Myocyte (in vitro differentiated cells): ENCODE data around the gene CDC42SE2. TPM values are rescaled to one million over a fixed set of nuclear protein-coding genes. Genes with fewer than 3 reads are reported as not detected.
"Not testable (repeated sequence)": the region's sequence is repeated elsewhere in the genome, so short reads cannot be mapped to it uniquely, and the experiment has no call there.

Source experiments
- DNase-seq: peaks from one replicate; pipeline ENCODE4 v3.0.0-alpha.2; 2012; ENCODE audit warnings: low read depth
- total RNA-seq: library from RNA; depleted of rRNA; stranded (reverse); fragments of >200 nt; gene quantifications from 2 replicates; pipeline ENCODE4 v1.2.3, GENCODE V29; 2014

Gene CDC42SE2
- total RNA-seq, 1 donor from 2014 or later = 37.4 TPM

DNA sequence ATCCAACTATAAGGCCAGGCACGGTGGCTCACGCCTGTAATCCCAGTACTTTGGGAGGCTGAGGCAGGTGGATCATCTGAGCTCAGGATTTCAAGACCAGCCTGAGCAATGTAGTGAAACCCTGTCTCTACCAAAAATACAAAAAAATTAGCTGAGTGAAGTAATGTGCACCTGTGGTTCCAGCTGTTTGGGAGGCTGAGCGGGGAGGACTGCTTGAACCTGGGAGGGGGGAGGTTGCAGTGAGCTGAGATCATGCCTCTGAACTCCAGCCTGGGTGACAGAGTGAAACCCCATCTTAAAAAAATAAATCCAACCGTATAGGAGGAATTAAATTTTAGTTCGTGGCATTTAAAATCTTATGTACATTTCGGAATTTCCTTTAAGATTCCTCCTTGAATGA lies 123.4 kb downstream of the CDC42SE2 start:
- DNase-seq = no peak

DNA sequence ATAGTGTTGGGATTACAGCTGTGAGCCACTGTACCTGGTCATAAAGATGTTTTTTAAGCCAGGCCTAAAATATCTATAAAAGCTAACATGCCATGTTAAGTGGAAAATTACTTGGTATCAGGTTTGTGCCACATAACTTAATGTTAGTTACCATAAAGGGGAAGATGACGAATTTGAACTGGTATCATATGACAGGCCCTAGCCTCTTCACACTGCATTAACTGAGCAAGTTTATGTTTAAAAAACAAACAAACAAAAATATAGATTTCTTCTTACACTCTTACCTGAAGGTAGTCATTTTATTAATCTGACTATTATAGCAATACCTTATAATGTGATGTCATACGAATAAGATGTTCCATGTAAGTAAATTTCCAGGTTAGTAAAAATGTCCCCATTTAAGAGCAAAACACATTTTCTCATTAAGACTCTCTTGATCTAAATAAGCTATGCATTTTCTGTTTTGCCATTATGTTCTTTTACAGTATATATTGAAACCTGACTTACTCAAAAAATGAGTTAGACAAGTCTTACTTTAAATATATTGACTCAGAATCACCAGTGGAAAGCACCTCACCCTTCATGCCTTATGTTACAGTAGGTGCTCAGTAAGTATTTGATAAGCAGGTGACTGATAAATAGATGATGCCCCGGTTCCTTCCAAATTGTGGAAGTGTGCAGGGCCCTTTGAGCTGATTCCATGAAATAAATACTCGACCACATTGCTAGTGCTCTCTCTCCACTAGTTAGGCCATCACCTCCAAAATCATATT lies 125.4 kb downstream of the CDC42SE2 start:
- no peak for DNase-seq

DNA sequence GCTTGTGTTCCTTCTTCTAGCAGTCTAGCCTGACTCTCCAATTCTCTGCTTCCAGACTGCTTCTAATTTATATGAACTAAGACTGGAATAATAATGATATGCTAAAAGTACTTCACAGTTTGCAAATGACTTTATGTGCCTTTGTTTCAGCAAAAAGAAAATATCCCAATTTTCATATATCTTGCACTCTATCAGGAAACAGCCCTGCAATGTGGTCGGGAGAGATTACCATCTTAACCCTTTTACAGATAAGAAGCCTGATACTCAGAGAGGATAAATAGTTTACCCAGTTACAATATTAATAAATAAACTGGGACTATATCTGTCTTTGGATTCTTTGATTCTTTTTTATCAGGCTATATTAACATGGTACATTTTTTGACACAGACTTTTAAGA lies 126.0 kb downstream of the CDC42SE2 start:
- DNase-seq = no peak

DNA sequence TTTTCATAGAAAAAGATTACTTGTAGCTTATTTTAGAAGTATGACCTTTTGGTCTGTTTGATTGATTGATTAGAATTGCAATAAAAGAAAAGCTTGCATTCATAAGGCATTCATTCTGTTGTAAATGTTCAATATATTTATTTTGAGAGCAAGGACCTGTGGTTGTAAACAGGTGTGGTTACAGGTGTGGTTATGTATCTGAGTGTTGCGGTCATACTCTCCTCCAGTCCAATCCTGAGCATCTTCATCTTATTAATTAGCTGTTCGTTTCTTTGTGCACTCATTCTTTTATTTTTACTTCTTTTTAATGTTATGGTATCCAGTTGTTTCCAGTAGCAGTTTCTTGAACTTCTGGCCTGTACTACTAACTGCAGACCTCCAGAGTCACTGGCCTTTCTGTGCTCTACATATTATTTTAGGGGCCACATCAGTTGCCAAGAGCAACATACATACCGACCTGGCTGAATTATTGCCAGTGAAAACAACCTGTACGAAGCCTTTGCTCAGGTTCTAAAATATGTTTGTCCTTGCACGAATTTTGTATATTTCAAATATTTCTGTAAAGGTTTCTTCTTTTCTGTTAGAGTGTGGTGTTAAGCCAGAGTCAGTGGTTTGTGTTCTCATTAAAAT lies 128.7 kb downstream of the CDC42SE2 start:
- no peak for DNase-seq

DNA sequence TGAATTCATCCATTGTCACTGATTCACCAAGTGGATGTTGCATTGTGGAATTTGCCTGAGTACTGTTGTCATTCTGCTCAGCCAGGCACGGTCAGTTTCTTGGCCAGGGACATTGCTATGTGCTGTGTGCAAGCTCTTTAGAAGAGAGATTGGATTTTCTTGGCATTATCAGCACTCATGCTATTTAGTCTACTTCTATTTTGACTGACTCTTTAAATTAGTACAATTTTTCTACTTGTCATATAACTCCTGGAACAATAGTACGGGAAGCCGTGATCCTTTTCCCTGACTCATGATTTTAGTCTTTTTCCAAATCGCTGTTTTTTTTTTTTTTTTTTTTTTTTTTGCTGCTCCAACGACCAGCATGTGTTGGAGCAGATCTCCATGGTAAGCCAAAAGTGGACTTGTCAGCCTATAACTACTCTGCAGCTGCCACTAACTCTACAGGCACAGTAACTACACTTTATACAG lies 129.7 kb downstream of the CDC42SE2 start:
- peak; percentile 54 for DNase-seq

DNA sequence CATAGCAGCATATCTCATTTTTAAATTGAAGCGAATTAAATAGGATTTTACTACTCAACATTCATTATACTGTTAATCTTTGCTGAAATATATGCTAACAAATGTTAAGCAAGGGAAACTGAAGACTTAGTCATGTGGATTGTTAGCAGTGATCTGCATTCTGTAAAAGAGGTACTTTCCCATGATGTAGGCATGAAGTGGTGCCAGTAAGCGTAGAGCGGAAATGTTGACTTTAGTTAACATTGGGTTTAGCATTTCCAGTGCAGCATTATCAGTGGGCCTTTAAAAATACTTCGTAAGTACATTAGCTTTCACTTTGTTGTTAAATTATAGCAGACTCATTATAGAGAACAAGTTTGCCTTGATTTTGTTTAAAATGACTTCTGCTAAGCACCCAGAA lies 130.3 kb downstream of the CDC42SE2 start:
- DNase-seq = no peak

DNA sequence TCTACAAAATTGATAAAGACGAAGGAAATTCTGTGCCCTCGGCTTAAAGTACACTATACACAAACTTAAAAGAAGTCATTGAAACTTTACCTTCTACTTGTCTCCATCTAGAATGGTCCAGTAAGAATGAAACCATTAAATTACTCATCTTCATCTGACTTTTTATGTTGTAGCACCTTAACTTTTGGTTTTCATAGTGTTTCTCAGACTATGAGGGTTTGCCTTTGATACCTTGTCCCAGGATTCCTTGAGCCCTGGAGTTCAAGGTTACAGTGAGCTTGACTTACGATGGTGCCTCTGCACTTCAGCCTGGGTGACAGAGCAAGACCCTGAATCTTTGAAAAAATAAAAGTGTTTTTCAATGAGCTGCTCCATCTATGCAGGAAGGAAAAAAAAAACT lies 132.2 kb downstream of the CDC42SE2 start:
- no peak for DNase-seq

DNA sequence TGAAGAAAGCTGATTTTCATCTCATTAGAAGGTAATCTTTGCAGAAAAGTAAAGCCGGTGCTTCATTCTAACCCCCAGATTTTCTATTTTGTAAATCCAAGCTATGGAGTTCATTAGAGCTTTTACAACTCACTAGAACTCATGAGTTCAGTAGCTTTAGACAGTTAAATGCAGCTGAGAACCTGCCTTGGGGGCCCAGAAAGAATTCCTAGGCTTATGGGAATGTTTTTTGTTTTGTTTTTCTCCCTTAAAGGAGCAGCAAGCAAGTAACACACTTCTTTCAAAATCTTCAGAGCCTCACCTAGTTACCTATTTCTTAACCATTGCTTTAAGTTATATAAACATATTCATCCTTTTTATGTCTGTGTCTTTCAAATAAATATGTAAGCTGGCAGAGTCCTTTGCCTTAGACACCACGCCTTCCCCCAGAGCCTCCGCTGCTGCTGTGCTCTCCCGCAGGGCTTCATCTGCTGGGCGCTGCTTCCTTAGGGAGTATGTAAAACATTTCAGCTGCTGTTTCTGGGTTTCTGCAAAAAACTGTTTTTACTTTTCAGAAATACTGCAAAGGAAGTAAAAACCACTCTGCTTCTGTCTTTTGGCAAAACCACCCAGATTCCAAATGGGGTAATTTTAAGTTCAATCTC lies 132.9 kb downstream of the CDC42SE2 start:
- DNase-seq = no peak

DNA sequence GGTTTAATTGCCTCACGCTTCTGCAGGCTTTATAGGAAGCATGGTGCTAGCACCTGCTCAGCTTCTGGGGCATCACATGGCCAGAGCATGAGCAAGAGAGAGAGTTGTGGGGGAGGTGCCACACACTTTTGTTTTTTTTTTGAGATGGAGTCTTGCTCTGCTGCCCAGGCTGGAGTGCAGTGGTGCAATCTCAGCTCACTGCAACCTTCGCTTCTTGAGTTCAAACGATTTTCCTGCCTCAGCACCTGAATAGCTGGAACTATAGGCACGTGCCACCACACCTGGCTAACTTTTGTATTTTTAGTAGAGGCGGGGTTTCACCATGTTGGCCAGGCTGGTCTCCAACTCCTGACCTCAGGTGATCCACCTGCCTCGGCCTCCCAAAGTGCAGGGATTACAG lies 135.2 kb downstream of the CDC42SE2 start:
- DNase-seq = not testable (repeated sequence)

DNA sequence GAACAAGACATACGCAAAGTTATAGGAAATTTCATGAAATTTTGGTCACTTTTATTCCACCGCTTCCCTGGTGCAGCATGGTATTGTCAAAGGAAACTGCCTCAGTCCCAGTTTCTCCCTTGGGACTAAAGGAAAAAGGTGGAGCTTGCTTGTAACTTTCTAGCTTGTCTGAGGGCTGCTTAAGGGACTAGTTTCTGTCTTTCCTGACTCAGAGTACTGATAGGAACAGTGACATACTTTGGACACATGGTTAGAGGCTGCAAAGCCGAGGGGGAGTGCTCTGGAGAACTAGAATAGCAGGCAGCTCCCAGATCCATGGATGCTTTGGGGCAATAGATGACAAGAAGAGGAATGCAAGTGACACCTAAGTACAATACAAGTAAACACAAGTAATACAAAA lies 136.7 kb downstream of the CDC42SE2 start:
- DNase-seq = no peak

DNA sequence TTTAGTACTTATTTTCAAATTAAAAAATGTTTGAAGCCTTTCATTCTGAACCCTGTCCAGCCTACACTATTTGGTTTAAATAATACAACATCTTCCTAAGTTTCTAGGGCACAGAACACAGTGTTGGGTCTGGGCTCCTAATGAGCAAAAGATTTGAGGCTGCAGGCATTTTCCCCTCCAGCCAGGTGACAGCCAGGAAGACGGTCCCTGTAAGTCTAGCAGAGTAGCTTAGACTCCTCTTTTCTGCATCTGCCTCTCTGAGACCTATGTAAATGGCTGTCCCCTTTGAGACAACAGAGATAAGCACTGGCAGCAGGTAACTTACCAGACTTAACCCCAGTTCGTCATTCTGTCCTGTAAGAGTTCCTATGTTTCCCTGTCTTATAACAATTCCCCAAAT lies 141.8 kb downstream of the CDC42SE2 start:
- DNase-seq = no peak

DNA sequence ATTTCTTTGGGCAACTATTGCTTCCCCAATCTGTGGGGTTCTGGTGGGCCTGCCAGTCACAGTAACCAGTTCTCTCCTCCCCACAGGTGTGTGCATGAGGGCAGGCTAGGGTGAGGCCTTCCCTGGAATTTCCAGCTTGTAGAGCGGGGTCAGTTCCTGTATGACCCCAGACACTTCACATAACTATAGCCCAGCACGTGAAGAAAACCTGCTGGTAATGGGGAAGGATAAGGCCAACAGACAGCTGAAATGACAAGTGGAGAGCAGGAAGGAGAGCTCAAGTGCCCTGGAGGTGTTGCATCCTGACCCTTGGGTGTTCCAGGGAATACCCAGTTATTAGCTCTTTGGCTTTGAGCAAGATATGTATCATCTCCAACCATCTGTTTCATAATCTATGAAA lies 142.2 kb downstream of the CDC42SE2 start:
- no peak for DNase-seq

DNA sequence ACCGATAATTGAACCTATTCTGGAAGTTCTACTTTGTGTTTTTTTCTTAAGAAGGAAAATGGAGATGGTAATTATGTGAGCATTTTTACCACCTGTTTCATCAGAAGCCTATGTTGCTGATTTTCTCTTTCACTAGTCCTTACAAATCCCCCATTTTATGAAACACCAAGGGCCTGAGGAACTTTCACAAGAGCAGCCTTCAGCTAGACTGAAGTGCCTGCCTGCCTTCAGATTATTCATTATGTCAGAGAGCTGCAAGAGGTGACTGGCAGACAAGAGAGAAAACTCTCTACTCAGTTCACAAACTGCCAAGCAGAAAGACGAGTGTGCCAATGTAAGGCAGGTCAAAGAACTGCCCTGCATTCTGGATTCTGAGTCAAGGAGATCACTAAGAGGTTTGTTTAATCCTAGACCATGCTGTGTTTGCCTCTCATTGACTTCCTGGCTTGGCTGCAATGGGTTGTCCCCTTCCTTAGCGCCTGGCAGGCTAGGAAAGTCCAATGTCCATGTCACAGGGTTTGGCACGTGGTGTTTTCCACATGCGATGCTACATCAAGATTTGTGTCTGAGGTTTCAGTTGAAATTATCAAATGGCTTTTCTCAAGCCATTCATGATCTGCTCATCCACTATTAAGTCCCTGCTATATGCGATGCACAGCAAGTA lies 143.3 kb downstream of the CDC42SE2 start:
- no peak for DNase-seq

DNA sequence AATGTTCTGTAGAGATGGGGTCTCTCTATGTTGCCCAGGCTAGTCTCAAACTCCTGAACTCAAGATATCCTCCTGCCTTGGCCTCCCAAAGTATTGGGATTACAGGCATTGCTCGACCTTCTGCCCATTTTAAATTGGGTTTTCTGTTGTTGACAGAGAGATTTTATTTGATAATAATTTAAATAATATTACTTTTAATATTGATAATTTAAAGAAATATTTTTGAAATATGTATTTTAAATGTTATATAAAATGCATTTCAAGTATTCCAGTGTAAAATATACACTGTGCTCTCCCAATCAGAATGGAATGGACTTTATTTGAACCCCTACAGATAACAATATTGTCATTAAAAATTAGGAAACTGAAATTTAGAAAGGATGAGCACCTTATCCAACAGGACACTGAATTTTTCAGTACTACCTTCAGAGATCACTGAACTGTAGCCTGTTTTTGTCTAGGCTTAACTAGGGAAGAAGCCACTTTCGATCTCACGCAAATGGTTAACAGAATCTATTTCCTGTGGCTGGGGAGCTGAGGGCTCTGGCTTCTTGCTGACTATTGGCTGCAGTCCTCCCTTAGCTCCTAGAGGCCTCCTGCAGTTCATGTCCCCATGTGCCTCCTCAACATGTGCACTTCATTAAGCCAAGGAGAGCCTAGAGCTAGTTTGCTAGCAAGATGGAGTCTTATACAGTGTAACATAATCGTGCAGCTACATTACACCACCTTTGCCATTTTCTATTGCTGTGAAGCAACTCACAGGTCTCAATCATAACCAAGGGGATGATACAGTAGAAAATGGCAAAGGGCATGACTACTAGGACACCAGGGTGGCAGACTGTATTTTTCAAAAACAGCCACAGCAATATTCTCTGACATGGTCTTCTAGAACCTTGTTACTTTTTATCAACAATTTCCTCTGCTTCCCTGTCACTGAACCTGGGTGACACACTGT lies 150.0 kb downstream of the CDC42SE2 start:
- no peak for DNase-seq

DNA sequence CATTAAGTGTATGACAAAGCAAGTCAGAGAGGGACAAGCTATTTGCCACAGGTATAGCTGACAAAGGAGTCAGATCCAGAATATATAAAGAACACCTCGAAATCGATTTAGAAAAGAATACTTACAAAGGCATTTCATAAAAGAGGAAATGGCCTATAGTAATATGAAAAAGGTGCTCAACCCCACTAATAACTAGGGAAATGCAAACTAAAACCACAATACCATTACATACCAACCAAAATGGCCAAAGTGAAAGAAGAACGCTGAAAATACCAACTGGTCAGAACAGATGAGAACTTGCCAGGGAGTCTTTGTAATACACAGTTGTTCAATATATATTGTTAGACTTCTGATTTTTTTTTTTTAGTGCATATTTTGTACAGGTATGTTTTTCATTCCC lies 152.9 kb downstream of the CDC42SE2 start:
- no peak for DNase-seq

DNA sequence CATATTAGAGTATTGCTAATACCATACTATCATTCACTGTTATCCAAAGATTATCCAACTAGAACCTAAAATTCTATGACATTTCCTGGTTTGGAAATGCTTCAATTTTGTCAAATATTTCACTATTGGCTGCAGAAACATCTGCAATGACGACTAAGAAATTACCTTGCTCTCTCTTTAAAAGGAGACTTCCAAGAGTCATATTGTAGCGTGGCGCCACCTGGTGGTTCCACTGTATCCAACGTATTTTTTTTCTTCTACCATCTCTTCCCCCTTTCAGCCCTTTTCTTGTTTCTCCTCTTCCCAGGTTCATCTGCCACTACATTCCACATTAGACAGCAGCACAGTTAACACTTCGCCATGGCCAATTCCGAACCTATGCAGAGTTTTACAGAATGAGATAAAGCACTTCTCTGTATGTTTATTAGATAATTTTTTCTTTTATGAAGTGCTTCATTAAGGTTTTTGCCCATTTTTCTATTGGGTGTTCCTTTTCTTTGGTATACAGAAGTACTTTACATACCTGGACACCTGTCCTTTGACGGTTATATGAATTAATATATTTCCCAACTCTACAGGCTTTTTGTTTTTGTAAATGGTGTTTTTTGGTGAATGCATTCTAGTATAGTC lies 153.5 kb downstream of the CDC42SE2 start:
- peak; percentile 80 for DNase-seq

DNA sequence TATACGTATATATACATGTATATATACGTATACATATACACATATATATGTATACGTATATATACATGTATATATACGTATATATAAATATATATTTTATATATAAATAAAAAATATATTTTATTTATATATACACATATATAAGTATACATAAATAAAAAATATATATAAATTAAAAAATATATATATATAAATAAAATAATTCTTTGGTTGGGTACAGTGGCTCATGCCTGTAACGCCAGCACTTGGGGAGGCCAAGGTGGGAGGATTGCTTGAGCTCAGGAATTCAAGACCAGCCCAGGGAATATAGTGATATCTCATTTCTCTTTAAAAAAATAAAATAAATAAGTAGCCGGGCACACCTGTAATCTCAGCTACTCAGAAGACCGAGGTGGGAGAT lies 155.0 kb downstream of the CDC42SE2 start:
- DNase-seq = no peak

DNA sequence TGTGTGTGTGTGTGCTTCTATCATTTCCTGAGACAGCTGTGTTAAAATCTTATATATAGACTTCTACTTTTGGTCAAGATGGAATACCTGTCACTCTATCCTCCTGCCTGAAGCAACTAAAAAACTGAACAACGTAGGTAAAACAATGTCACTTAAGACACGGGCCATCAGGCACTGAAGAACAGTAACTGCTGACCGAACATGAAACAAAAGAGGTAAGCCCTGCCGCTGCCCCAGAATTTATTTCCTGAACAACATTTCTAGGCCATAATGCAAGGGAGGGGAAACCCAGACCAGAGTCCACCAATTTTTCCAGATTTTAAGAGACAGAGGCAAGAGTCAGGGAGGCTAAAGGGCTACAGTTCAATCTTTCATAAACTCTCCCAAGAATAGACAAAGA lies 156.0 kb downstream of the CDC42SE2 start:
- DNase-seq = no peak

DNA sequence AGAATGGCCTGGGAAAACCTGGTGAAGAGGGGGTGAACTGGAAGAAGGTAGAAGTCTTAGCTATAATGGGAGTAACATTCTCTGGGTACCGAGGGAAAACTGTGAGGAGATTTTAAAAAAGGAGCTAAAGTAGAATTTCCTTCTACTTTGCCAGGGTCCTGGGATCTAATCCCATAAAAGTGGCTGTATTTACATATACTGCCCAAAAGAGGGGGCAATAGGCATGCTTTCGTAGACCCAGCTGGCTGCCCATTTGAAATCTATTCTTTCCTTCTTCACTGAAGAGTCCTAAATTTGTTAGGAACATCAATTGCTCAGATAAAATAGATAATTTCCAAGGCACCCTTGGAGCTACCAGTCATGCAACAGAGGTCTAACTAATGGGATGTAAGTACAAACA lies 159.2 kb downstream of the CDC42SE2 start:
- DNase-seq = peak; percentile 10

DNA sequence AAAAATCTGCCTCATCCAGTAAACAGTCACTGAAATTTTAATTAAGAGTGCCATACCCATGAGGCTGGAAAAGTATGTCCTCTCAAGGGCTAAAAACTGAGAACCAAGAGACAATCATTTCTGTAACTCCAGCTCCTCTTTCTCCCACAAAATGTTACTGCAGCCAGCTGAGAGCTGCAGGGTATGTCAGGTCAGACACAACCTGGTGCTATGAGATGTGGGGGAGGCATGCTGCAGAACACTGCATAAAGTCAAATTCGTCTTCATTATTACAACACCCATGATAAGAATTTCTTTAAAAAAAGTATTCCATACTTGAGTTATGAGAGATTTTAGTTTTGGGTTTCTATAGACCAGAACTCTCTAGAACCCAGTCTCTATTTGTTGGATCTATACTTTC lies 162.2 kb downstream of the CDC42SE2 start:
- DNase-seq = no peak
